HCT116 (cell line): ENCODE data around the gene WASHC1. TPM values are rescaled to one million over a fixed set of nuclear protein-coding genes. Genes with fewer than 3 reads are reported as not detected.
"Not testable (repeated sequence)": the region's sequence is repeated elsewhere in the genome, so short reads cannot be mapped to it uniquely, and the experiment has no call there.

Source experiments
- ATAC-seq: fragments of 200-7000 bp; cut with Tn5 transposase; 2 replicates; pipeline ENCODE4 v1.9.1; 2020; ENCODE audit warnings: mild to moderate bottlenecking, moderate library complexity
- BruUV-seq: library from RNA; stranded (reverse); fragments of 400-500 nt; replicated peaks from 2 replicates; lab custom pipeline; 2021; lab: Mats Ljungman, UMichigan
- CTCF ChIA-PET: fragments of 300-600 bp; sonication (Branson Sonifier 250); formaldehyde crosslinking; loops from one replicate; lab custom pipeline; 2021; ENCODE audit warnings: antibody characterized with exemption; lab: Charles Lee
- POLR2A ChIA-PET: fragments of 300-600, 350-600 bp; sonication (Branson Sonifier 250); formaldehyde crosslinking; loops from one replicate; lab custom pipeline; 2021; ENCODE audit warnings: antibody characterized with exemption; lab: Charles Lee
- RAD21 ChIA-PET, 2 experiments: fragments of 300-600 bp; sonication (Branson Sonifier 250); formaldehyde crosslinking; loops; one replicate each; lab custom pipeline; 2023; ENCODE audit warnings: low total read pairs in 2 of 2; ENCODE audit not compliant: uncharacterized antibody in 2 of 2, unreplicated experiment in 2 of 2, low non-redundant PET in 1 of 2; lab: Charles Lee
- DNase-seq: peaks from one replicate; pipeline ENCODE4 v3.0.0-alpha.2; 2010; ENCODE audit warnings: low read depth, low spot score
- H2AFZ ChIP-seq: fragments of 200-600 bp; shearing (Covaris generic), sonication (generic); 2 replicates; pipeline ENCODE4 v1.6.1; 2017; ENCODE audit warnings: low read depth, mixed run types, mixed read lengths, antibody characterized with exemption, low read length; ENCODE audit not compliant: poor library complexity, severe bottlenecking
- H3K27ac ChIP-seq: 2 replicates; pipeline ENCODE4 v1.5.1; 2012; ENCODE audit warnings: low read depth, low read length
- H3K27me3 ChIP-seq: fragments of 200-600 bp; sonication (generic); 2 replicates; pipeline ENCODE4 v1.6.1; 2016; ENCODE audit warnings: mixed run types, low read length, mixed read lengths; ENCODE audit not compliant: insufficient read depth
- H3K36me3 ChIP-seq, 2 experiments: fragments of 200-500 bp in 1 of 2; fragments of 200-600 bp in 1 of 2; sonication (Bioruptor generic) in 1 of 2; sonication (generic) in 1 of 2; 2 replicates each; pipeline versions ENCODE4 v1.5.1 to v1.6.1; 2014 to 2016; ENCODE audit warnings: low read length in 2 of 2, inconsistent platforms in 1 of 2, mixed read lengths in 1 of 2, mixed run types in 1 of 2; ENCODE audit not compliant: insufficient read depth in 2 of 2, control insufficient read depth in 1 of 2
- H3K4me1 ChIP-seq, 2 experiments: fragments of 200-600 bp in 1 of 2; sonication (generic) in 1 of 2; 2 replicates each; pipeline versions ENCODE4 v1.5.1 to v1.6.1; 2012 to 2017; ENCODE audit warnings: low read length in 2 of 2, inconsistent platforms in 1 of 2, mild to moderate bottlenecking in 1 of 2, mixed read lengths in 1 of 2, mixed run types in 1 of 2, moderate library complexity in 1 of 2; ENCODE audit not compliant: insufficient read depth in 2 of 2, control insufficient read depth in 1 of 2
- H3K4me2 ChIP-seq: fragments of 200-600 bp; sonication (generic); 2 replicates; pipeline ENCODE4 v1.6.1; 2017; ENCODE audit warnings: mixed run types, low read length, mixed read lengths
- H3K4me3 ChIP-seq, 2 experiments: fragments of 200-600 bp in 1 of 2; sonication (generic) in 1 of 2; replicated peaks in 1 of 2; 2 replicates each; pipeline ENCODE4 v1.5.1; 2011 to 2016; ENCODE audit warnings: low read length in 2 of 2, control low read depth in 1 of 2, low read depth in 1 of 2, mild to moderate bottlenecking in 1 of 2, mixed read lengths in 1 of 2, mixed run types in 1 of 2
- H3K79me2 ChIP-seq: fragments of 200-600 bp; sonication (generic); 2 replicates; pipeline ENCODE4 v1.6.1; 2017; ENCODE audit warnings: mild to moderate bottlenecking, mixed run types, low read length, moderate library complexity, mixed read lengths; ENCODE audit not compliant: insufficient read depth
- H3K9ac ChIP-seq: fragments of 200-600 bp; sonication (generic); 2 replicates; pipeline ENCODE4 v1.6.1; 2016; ENCODE audit warnings: low read length, mixed read lengths
- H3K9me2 ChIP-seq: fragments of 200-600 bp; sonication (generic), shearing (Covaris generic); 2 replicates; pipeline ENCODE4 v1.6.1; 2017; ENCODE audit warnings: mixed run types, mild to moderate bottlenecking, moderate library complexity; ENCODE audit not compliant: insufficient read depth
- H3K9me3 ChIP-seq, 2 experiments: fragments of 200-500 bp in 1 of 2; fragments of 200-600 bp in 1 of 2; sonication (Bioruptor generic) in 1 of 2; sonication (generic) in 1 of 2; 2 replicates each; pipeline ENCODE4 v1.6.1; 2014 to 2017; ENCODE audit warnings: low read length in 2 of 2, mixed read lengths in 2 of 2, inconsistent platforms in 1 of 2, low read depth in 1 of 2, mild to moderate bottlenecking in 1 of 2, mixed run types in 1 of 2, moderate library complexity in 1 of 2; ENCODE audit not compliant: control insufficient read depth in 1 of 2, insufficient read depth in 1 of 2
- H4K20me1 ChIP-seq: fragments of 200-600 bp; sonication (generic), shearing (Covaris generic); 2 replicates; pipeline ENCODE4 v1.6.1; 2017; ENCODE audit warnings: mixed run types, mild to moderate bottlenecking, moderate library complexity; ENCODE audit not compliant: insufficient read depth
- intact Hi-C: fragments of 100-400 bp; cut with micrococcal nuclease; formaldehyde crosslinking; loops from 2 replicates; pipeline ENCODE4 v1.10.0; 2022
- total RNA-seq: library from RNA; stranded (reverse); gene quantifications from one replicate; pipeline ENCODE4 v1.2.1, GENCODE V29; 2021; ENCODE audit not compliant: unreplicated experiment

Gene WASHC1
- total RNA-seq, 1 experiment from 2014 or later = 29.6 TPM

DNA sequence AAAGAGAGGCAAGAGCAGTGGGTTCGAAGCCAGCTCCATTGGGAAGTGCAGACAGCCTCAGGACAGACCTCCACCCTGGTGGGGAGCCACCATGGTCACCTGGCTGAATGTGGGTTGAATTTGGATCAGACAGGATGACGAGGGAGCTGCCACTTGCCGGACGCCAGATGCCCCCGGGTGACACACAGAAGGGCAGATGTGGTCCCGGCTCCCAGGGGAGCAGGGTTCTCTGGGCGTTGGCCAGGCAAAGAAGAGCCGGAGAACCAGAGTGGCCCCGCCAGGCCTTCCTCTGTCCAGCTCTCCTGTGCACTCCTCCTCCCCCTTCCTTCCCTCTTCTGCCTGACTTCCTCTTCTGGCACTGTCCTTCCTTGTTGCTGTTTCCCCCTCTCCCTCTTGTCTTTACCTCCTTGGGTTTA lies 12.0 kb upstream of the WASHC1 start:
- H3K79me2 ChIP-seq, H3K4me3 ChIP-seq, H3K9me2 ChIP-seq, BruUV-seq, H3K4me2 ChIP-seq, H4K20me1 ChIP-seq, H3K9ac ChIP-seq, H2AFZ ChIP-seq, RAD21 ChIA-PET, H3K4me1 ChIP-seq, intact Hi-C loops, H3K9me3 ChIP-seq, H3K27ac ChIP-seq, H3K36me3 ChIP-seq, CTCF ChIA-PET, DNase-seq, ATAC-seq, POLR2A ChIA-PET, H3K27me3 ChIP-seq: not testable (repeated sequence)

DNA sequence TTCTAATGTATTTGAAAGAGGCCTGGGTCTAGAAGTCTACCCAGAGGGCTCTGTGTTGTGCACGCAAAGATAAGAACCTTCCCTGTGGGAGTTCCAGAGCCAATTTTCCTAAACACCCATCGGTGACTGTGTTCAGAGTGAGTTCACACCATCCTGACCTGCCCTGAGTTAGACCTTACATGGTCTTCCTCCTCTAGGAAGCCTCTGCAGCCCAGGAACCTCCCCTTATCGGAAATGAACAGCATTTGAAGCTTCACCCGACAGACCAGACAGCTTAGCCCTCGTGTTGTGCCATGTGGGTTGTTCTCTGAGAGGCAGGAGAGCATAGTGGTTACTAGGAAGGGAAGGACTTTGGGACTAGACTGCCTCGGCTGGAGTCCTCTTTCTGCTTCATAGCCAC lies 3.1 kb upstream of the WASHC1 start:
- H3K27ac ChIP-seq, CTCF ChIA-PET, H3K9me3 ChIP-seq, H2AFZ ChIP-seq, H3K4me1 ChIP-seq, BruUV-seq, H3K36me3 ChIP-seq, H3K4me3 ChIP-seq, intact Hi-C loops, DNase-seq, ATAC-seq, RAD21 ChIA-PET, H3K4me2 ChIP-seq, H4K20me1 ChIP-seq, H3K9ac ChIP-seq, H3K27me3 ChIP-seq, POLR2A ChIA-PET, H3K9me2 ChIP-seq, H3K79me2 ChIP-seq: not testable (repeated sequence)

DNA sequence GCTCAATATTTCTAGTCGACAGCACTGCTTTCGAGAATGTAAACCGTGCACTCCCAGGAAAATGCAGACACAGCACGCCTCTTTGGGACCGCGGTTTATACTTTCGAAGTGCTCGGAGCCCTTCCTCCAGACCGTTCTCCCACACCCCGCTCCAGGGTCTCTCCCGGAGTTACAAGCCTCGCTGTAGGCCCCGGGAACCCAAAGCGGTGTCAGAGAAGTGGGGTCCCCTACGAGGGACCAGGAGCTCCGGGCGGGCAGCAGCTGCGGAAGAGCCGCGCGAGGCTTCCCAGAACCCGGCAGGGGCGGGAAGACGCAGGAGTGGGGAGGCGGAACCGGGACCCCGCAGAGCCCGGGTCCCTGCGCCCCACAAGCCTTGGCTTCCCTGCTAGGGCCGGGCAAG lies 481 bp downstream of the WASHC1 start:
- H3K27me3 ChIP-seq, H3K4me1 ChIP-seq, BruUV-seq, H2AFZ ChIP-seq, H4K20me1 ChIP-seq, H3K9me3 ChIP-seq, RAD21 ChIA-PET, CTCF ChIA-PET, H3K27ac ChIP-seq, H3K36me3 ChIP-seq, DNase-seq, ATAC-seq, intact Hi-C loops, POLR2A ChIA-PET, H3K9me2 ChIP-seq, H3K79me2 ChIP-seq: not testable (repeated sequence)
- Histone ChIP-seq H3K4me2 (0 out of 2 replicates have a peak overlapping the region, but pooled peaks have one; percentile 40), H3K4me3 (peak overlapping the region; percentile 45 to 47), H3K9ac (peak overlapping the region; percentile 44; the same call in 1 of the 2 replicates)

DNA sequence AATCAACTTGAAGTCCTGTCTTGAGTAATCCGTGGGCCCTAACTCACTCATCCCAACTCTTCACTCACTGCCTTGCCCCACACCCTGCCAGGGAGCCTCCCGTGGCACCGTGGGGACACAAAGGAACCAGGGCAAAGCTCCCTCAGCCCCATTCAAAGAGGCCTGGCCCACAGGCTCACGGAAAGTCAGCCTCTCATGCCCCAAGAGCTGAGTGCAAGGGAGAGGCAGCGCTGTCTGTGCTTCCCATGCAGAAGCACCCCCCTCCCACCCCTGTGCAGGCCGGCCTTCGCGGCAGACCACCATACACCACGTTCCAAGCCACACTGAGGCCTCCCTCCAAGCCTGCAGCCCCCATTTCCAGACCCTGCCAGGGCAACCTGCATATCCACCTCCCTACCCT lies 7.6 kb downstream of the WASHC1 start:
- TSS peak; percentile 23 for BruUV-seq
- POLR2A ChIA-PET, RAD21 ChIA-PET: not testable (repeated sequence)

More for the DNA sequence above, 7.6 kb downstream of the WASHC1 start:
- H4K20me1 ChIP-seq, CTCF ChIA-PET, H3K4me1 ChIP-seq, ATAC-seq, H3K9me3 ChIP-seq, H3K4me3 ChIP-seq, H3K4me2 ChIP-seq, intact Hi-C loops, H3K9ac ChIP-seq, H3K9me2 ChIP-seq, H2AFZ ChIP-seq, H3K27me3 ChIP-seq, DNase-seq, H3K79me2 ChIP-seq, H3K36me3 ChIP-seq, H3K27ac ChIP-seq: not testable (repeated sequence)
